ENCODE data around the gene PGBD5. TPM values are rescaled to one million over a fixed set of nuclear protein-coding genes. Genes with fewer than 3 reads are reported as not detected.

Gene PGBD5
- total RNA-seq, 2 donors from 2014 or later = 0.03 TPM; not detected in 1

- Mint-ChIP-seq H3K36me3 (no peaks in the 10 kb centered on the region), H3K9me3 (no peaks in the 10 kb centered on the region), H3K27ac (no peak overlapping the region), H3K4me1 (ENCODE audit: low read depth in 2 of 2) (peaks cover 5 to 7% of the 10 kb centered on the region in 2 donors), H3K4me3 (no peak overlapping the region), H3K27me3 (peaks cover 11 to 13% of the 10 kb centered on the region in 2 donors)
- peak; percentile 12 to 22 for ATAC-seq
- no peak for DNase-seq (ENCODE audit: low spot score)
These were observed 134.2 kb downstream of the PGBD5 start for GRCh38 chr1:230291731-230292620.

- no peaks in the 10 kb centered on the region for H3K9me3 Mint-ChIP-seq
These were observed 136.8 kb downstream of the PGBD5 start for GRCh38 chr1:230289350-230289644.

DNA sequence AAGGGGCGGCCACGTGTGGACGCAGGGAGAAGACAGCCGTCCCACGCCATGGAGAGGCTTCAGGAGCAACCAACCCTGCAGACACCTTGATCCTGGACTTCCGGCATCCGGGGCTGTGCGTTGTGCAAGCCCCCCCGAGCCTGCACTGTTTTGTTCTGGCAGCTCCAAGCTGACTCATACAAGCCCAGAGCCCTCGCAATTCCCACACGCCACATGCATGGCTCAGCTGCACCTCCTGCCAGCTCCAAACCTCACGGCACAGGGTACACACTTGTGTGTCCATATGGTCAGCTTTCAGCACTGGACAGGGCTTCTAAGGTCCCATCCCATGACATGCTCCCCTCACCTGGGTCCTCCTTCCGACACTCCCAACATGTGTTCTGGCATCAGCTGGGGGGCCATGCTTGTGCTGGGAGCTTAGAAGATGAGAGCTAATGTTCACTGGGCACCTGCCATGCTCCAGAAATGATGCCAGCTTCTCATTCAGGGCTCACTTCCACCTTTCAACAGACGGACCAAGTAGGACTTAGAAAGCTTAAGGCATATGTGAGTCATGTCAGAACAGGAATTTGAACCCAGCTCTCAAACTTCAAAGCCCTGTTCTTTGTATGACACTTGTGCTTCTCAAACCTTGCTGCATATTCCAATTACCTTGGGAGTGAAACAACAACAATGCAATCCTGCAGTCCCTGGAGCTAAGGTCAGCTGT is 137.3 kb downstream of the PGBD5 start:
- H3K27ac Mint-ChIP-seq = no peak overlapping the region
- DNase-seq (ENCODE audit: low spot score) = peak; percentile 5
- peaks cover 7 to 13% of the 10 kb centered on the region in 2 donors for H3K27me3 Mint-ChIP-seq
- no peak for ATAC-seq
- no peaks in the 10 kb centered on the region for H3K36me3 Mint-ChIP-seq
- H3K4me1 Mint-ChIP-seq (ENCODE audit: low read depth in 2 of 2) = peaks cover 5 to 7% of the 10 kb centered on the region in 2 donors
- no peak overlapping the region for H3K4me3 Mint-ChIP-seq
- no peaks in the 10 kb centered on the region for H3K9me3 Mint-ChIP-seq

More at GRCh38 chr1:230289350-230289644, 136.8 kb downstream of the PGBD5 start:
- peaks cover 5 to 7% of the 10 kb centered on the region in 2 donors for H3K4me1 Mint-ChIP-seq (ENCODE audit: low read depth in 2 of 2)
- no peak for ATAC-seq
- DNase-seq (ENCODE audit: low spot score) = peak; percentile 28
- peaks cover 7 to 13% of the 10 kb centered on the region in 2 donors for H3K27me3 Mint-ChIP-seq
- H3K27ac Mint-ChIP-seq = no peak overlapping the region
- no peaks in the 10 kb centered on the region for H3K36me3 Mint-ChIP-seq
- no peak overlapping the region for H3K4me3 Mint-ChIP-seq

GRCh38 chr1:230287674-230288315 is 138.3 kb downstream of the PGBD5 start:
- H3K27me3 Mint-ChIP-seq = peaks cover 5 to 12% of the 10 kb centered on the region in 2 donors
- peaks cover 5 to 7% of the 10 kb centered on the region in 2 donors for H3K4me1 Mint-ChIP-seq (ENCODE audit: low read depth in 2 of 2)
- no peaks in the 10 kb centered on the region for H3K36me3 Mint-ChIP-seq
- H3K9me3 Mint-ChIP-seq = no peaks in the 10 kb centered on the region
- ATAC-seq (no peak), DNase-seq (ENCODE audit: low spot score) (peak; percentile 46)
- H3K27ac Mint-ChIP-seq = no peak overlapping the region
- no peak overlapping the region for H3K4me3 Mint-ChIP-seq

DNA sequence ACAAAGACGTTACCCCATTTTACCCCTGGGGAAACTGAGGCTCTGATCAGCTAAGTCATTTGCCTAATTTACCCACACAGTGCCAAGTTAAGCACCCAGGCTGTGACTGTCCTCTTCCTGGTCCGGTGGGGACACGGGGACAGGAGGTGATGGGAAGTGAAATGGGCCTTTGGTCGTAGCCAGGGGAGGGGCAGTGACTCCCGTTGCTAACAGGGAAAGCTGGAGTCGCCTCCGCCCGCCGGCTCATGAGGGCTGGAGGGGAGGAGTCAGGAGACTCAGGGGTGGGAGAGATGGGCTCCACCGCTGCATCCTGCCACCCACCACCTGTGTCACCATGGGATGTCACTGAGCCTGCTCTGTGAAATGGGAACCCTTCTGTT is 139.3 kb downstream of the PGBD5 start:
- no peaks in the 10 kb centered on the region for H3K9me3 Mint-ChIP-seq
- no peak for ATAC-seq

GRCh38 chr1:230286166-230286889 is 139.8 kb downstream of the PGBD5 start:
- Mint-ChIP-seq H3K27me3 (peaks cover 0 to 2% of the 10 kb centered on the region in 2 donors), H3K9me3 (no peaks in the 10 kb centered on the region), H3K4me1 (ENCODE audit: low read depth in 2 of 2) (peaks cover under 1 to 3% of the 10 kb centered on the region in 2 donors), H3K4me3 (no peak overlapping the region), H3K27ac (no peak overlapping the region), H3K36me3 (no peaks in the 10 kb centered on the region)
- ATAC-seq (no peak), DNase-seq (ENCODE audit: low spot score) (peak; percentile 34)

More for the DNA sequence above, 139.3 kb downstream of the PGBD5 start:
- Mint-ChIP-seq H3K4me3 (no peak overlapping the region), H3K36me3 (no peaks in the 10 kb centered on the region), H3K4me1 (ENCODE audit: low read depth in 2 of 2) (peaks cover 3 to 5% of the 10 kb centered on the region in 2 donors), H3K27ac (no peak overlapping the region), H3K27me3 (peaks cover 0 to 5% of the 10 kb centered on the region in 2 donors)
- DNase-seq (ENCODE audit: low spot score) = peak; percentile 39

- Mint-ChIP-seq H3K27me3 (no peaks in the 10 kb centered on the region), H3K36me3 (no peaks in the 10 kb centered on the region)
- DNase-seq (ENCODE audit: low spot score) = peak; percentile 5
These were observed 140.8 kb downstream of the PGBD5 start for GRCh38 chr1:230285351-230285750.

GRCh38 chr1:230284891-230285290 is 141.2 kb downstream of the PGBD5 start:
- DNase-seq (ENCODE audit: low spot score) = no peak
- Mint-ChIP-seq H3K4me1 (ENCODE audit: low read depth in 2 of 2) (peaks cover 0 to 3% of the 10 kb centered on the region in 2 donors), H3K9me3 (no peaks in the 10 kb centered on the region), H3K27ac (no peak overlapping the region), H3K4me3 (no peak overlapping the region), H3K36me3 (no peaks in the 10 kb centered on the region), H3K27me3 (no peaks in the 10 kb centered on the region)
- ATAC-seq = no peak

More at GRCh38 chr1:230285351-230285750, 140.8 kb downstream of the PGBD5 start:
- H3K4me1 Mint-ChIP-seq (ENCODE audit: low read depth in 2 of 2) = peaks cover 0 to 3% of the 10 kb centered on the region in 2 donors
- no peak overlapping the region for H3K27ac Mint-ChIP-seq
- no peaks in the 10 kb centered on the region for H3K9me3 Mint-ChIP-seq
- ATAC-seq = no peak
- no peak overlapping the region for H3K4me3 Mint-ChIP-seq

GRCh38 chr1:230283678-230284077 is 142.5 kb downstream of the PGBD5 start:
- Mint-ChIP-seq H3K4me3 (no peak overlapping the region), H3K36me3 (no peaks in the 10 kb centered on the region), H3K27ac (no peak overlapping the region), H3K27me3 (no peaks in the 10 kb centered on the region), H3K9me3 (no peaks in the 10 kb centered on the region), H3K4me1 (ENCODE audit: low read depth in 2 of 2) (peaks cover 0 to 3% of the 10 kb centered on the region in 2 donors)
- DNase-seq (ENCODE audit: low spot score) (peak; percentile 3), ATAC-seq (no peak)

GRCh38 chr1:230282157-230282556 is 144.0 kb downstream of the PGBD5 start:
- Mint-ChIP-seq H3K4me1 (ENCODE audit: low read depth in 2 of 2) (peaks cover 0 to 3% of the 10 kb centered on the region in 2 donors), H3K27ac (no peak overlapping the region), H3K27me3 (no peaks in the 10 kb centered on the region), H3K36me3 (no peaks in the 10 kb centered on the region), H3K4me3 (no peak overlapping the region), H3K9me3 (no peaks in the 10 kb centered on the region)
- DNase-seq (ENCODE audit: low spot score) (no peak), ATAC-seq (no peak)

GRCh38 chr1:230281556-230281955 is 144.6 kb downstream of the PGBD5 start:
- no peaks in the 10 kb centered on the region for H3K27me3 Mint-ChIP-seq
- H3K4me1 Mint-ChIP-seq (ENCODE audit: low read depth in 2 of 2) = peaks cover 0 to 3% of the 10 kb centered on the region in 2 donors
- H3K27ac Mint-ChIP-seq = no peak overlapping the region
- ATAC-seq (no peak), DNase-seq (ENCODE audit: low spot score) (no peak)
- no peaks in the 10 kb centered on the region for H3K9me3 Mint-ChIP-seq
- H3K4me3 Mint-ChIP-seq = no peak overlapping the region
- no peaks in the 10 kb centered on the region for H3K36me3 Mint-ChIP-seq

DNA sequence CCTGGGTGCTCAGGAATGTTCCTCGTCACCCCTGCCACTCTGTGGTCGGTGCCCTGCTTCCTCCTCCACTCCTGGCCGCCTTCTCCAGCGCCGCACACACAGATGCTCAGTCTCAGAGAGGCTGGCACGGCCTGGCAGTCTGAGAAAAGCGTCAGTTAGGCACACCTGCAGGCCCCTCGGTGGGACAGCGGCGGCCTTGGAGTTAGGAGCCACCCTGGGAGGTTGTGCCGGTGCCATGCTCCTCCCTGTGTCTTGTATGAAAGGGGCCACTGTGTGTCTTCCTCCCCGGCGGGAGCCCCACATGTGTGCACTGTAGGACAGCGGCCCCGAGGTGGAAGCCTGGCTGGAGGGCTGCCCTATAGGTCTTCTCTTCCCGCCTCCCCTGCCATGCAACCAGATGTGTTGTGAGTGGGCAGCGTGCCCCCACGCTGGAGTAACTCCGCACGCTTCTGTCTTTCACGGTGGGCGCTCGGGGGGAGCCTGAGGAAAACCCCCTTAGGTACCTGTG is 145.2 kb downstream of the PGBD5 start:
- Mint-ChIP-seq H3K27ac (no peak overlapping the region), H3K4me3 (no peak overlapping the region), H3K36me3 (no peaks in the 10 kb centered on the region), H3K9me3 (no peaks in the 10 kb centered on the region), H3K4me1 (ENCODE audit: low read depth in 2 of 2) (peaks cover 0 to 3% of the 10 kb centered on the region in 2 donors), H3K27me3 (no peaks in the 10 kb centered on the region)
- ATAC-seq (no peak), DNase-seq (ENCODE audit: low spot score) (no peak)
